Stimulated activated effector memory CD8-positive, alpha-beta T cell treated with anti-CD3 and anti-CD28 coated beads, Interleukin-12 subunit alpha, Interleukin-12 subunit beta, amount 100 ng/mL, for 72 hours (primary cell): ENCODE measurements around the gene USH1C.
A peak's percentile ranks its signal among the peaks of the same experiment; 100 is the strongest.

Experiments used
- ATAC-seq: fragments of 150-1000 bp; cut with Tn5 transposase; 2 replicates; pipeline ENCODE4 v1.10.0; 2021
- DNase-seq, 2 donors: peaks; one replicate each; pipeline ENCODE4 v3.0.0; 2021 to 2022; ENCODE audit warnings: low spot score in 2 of 2
- H3K27ac Mint-ChIP-seq: one replicate; pipeline ENCODE4 v1.8.0; 2022; ENCODE audit warnings: mild to moderate bottlenecking, mixed read lengths
- H3K36me3 Mint-ChIP-seq: one replicate; pipeline ENCODE4 v1.8.0; 2022; ENCODE audit warnings: mild to moderate bottlenecking, mixed read lengths
- H3K4me1 Mint-ChIP-seq: one replicate; pipeline ENCODE4 v1.8.0; 2022; ENCODE audit warnings: mixed read lengths
- H3K4me3 Mint-ChIP-seq: one replicate; pipeline ENCODE4 v1.8.0; 2022; ENCODE audit warnings: mild to moderate bottlenecking, mixed read lengths
- H3K9me3 Mint-ChIP-seq: one replicate; pipeline ENCODE4 v1.8.0; 2022; ENCODE audit warnings: mixed read lengths

Gene USH1C

GRCh38 chr11:17574141-17575091 is 30.2 kb upstream of the USH1C start:
- peaks cover 12% of the 10 kb centered on the region for H3K4me1 Mint-ChIP-seq
- ATAC-seq (no peak), DNase-seq (no peak)
- no peak overlapping the region for H3K27ac Mint-ChIP-seq
- H3K36me3 Mint-ChIP-seq, result no peaks in the 10 kb centered on the region
- H3K9me3 Mint-ChIP-seq, result no peaks in the 10 kb centered on the region
- no peak overlapping the region for H3K4me3 Mint-ChIP-seq

GRCh38 chr11:17573526-17573925 is 29.3 kb upstream of the USH1C start:
- Mint-ChIP-seq H3K4me1 (peaks cover 12% of the 10 kb centered on the region), H3K9me3 (no peaks in the 10 kb centered on the region), H3K36me3 (no peaks in the 10 kb centered on the region), H3K4me3 (no peak overlapping the region), H3K27ac (no peak overlapping the region)
- DNase-seq, result no peak
- no peak for ATAC-seq

- Mint-ChIP-seq H3K9me3 (no peaks in the 10 kb centered on the region), H3K36me3 (no peaks in the 10 kb centered on the region), H3K27ac (no peak overlapping the region), H3K4me3 (no peak overlapping the region), H3K4me1 (peaks cover 12% of the 10 kb centered on the region)
- ATAC-seq (no peak), DNase-seq (no peak)
Measured at GRCh38 chr11:17572791-17573460, 28.7 kb upstream of the USH1C start.

GRCh38 chr11:17572359-17572690 is 28.1 kb upstream of the USH1C start:
- no peak overlapping the region for H3K4me3 Mint-ChIP-seq
- peaks cover 12% of the 10 kb centered on the region for H3K4me1 Mint-ChIP-seq
- H3K9me3 Mint-ChIP-seq, result no peaks in the 10 kb centered on the region
- no peak overlapping the region for H3K27ac Mint-ChIP-seq
- no peak for DNase-seq
- no peak for ATAC-seq
- no peaks in the 10 kb centered on the region for H3K36me3 Mint-ChIP-seq

- no peak for ATAC-seq
- no peaks in the 10 kb centered on the region for H3K36me3 Mint-ChIP-seq
Measured at GRCh38 chr11:17571431-17572358, 27.5 kb upstream of the USH1C start.

GRCh38 chr11:17570034-17570433 is 25.8 kb upstream of the USH1C start:
- Mint-ChIP-seq H3K4me3 (no peak overlapping the region), H3K27ac (no peak overlapping the region), H3K4me1 (peaks cover 12% of the 10 kb centered on the region), H3K9me3 (no peaks in the 10 kb centered on the region), H3K36me3 (no peaks in the 10 kb centered on the region)
- DNase-seq (no peak), ATAC-seq (no peak)

More at GRCh38 chr11:17571431-17572358, 27.5 kb upstream of the USH1C start:
- no peak for DNase-seq
- H3K4me1 Mint-ChIP-seq, result peaks cover 12% of the 10 kb centered on the region
- no peaks in the 10 kb centered on the region for H3K9me3 Mint-ChIP-seq
- H3K27ac Mint-ChIP-seq, result no peak overlapping the region
- H3K4me3 Mint-ChIP-seq, result no peak overlapping the region

- Mint-ChIP-seq H3K36me3 (no peaks in the 10 kb centered on the region), H3K4me3 (no peak overlapping the region), H3K4me1 (peaks cover 12% of the 10 kb centered on the region), H3K27ac (no peak overlapping the region), H3K9me3 (no peaks in the 10 kb centered on the region)
- DNase-seq (no peak), ATAC-seq (no peak)
Measured at GRCh38 chr11:17568944-17569343, 24.7 kb upstream of the USH1C start.

- H3K9me3 Mint-ChIP-seq, result no peaks in the 10 kb centered on the region
- DNase-seq (no peak), ATAC-seq (no peak)
- H3K4me1 Mint-ChIP-seq, result no peaks in the 10 kb centered on the region
- no peak overlapping the region for H3K27ac Mint-ChIP-seq
- H3K4me3 Mint-ChIP-seq, result no peak overlapping the region
- no peaks in the 10 kb centered on the region for H3K36me3 Mint-ChIP-seq
Measured at GRCh38 chr11:17564687-17565042, 20.4 kb upstream of the USH1C start.

- Mint-ChIP-seq H3K4me3 (no peak overlapping the region), H3K27ac (no peak overlapping the region), H3K4me1 (no peaks in the 10 kb centered on the region), H3K36me3 (no peaks in the 10 kb centered on the region), H3K9me3 (no peaks in the 10 kb centered on the region)
- DNase-seq (no peak), ATAC-seq (peak; percentile 27)
Measured at GRCh38 chr11:17563961-17564686, 19.9 kb upstream of the USH1C start.

GRCh38 chr11:17563231-17563646 is 19.0 kb upstream of the USH1C start:
- no peak overlapping the region for H3K4me3 Mint-ChIP-seq
- no peak overlapping the region for H3K27ac Mint-ChIP-seq
- no peak for DNase-seq
- no peaks in the 10 kb centered on the region for H3K4me1 Mint-ChIP-seq
- H3K36me3 Mint-ChIP-seq, result no peaks in the 10 kb centered on the region
- peak; percentile 22 for ATAC-seq
- no peaks in the 10 kb centered on the region for H3K9me3 Mint-ChIP-seq

- no peak for ATAC-seq
- Mint-ChIP-seq H3K27ac (no peak overlapping the region), H3K4me3 (no peak overlapping the region)
Measured at GRCh38 chr11:17561526-17561925, 17.3 kb upstream of the USH1C start.

GRCh38 chr11:17561111-17561415 is 16.8 kb upstream of the USH1C start:
- Mint-ChIP-seq H3K4me3 (no peak overlapping the region), H3K27ac (no peak overlapping the region), H3K36me3 (no peaks in the 10 kb centered on the region), H3K9me3 (no peaks in the 10 kb centered on the region), H3K4me1 (no peaks in the 10 kb centered on the region)
- no peak for DNase-seq
- no peak for ATAC-seq

More at GRCh38 chr11:17561526-17561925, 17.3 kb upstream of the USH1C start:
- no peak for DNase-seq
- Mint-ChIP-seq H3K4me1 (no peaks in the 10 kb centered on the region), H3K36me3 (no peaks in the 10 kb centered on the region), H3K9me3 (no peaks in the 10 kb centered on the region)

GRCh38 chr11:17560281-17561110 is 16.3 kb upstream of the USH1C start:
- H3K4me3 Mint-ChIP-seq, result no peak overlapping the region
- no peak for ATAC-seq

GRCh38 chr11:17559341-17560087 is 15.3 kb upstream of the USH1C start:
- no peak overlapping the region for H3K27ac Mint-ChIP-seq
- H3K36me3 Mint-ChIP-seq, result no peaks in the 10 kb centered on the region
- ATAC-seq (no peak), DNase-seq (no peak)
- H3K4me3 Mint-ChIP-seq, result no peak overlapping the region
- H3K4me1 Mint-ChIP-seq, result no peaks in the 10 kb centered on the region
- no peaks in the 10 kb centered on the region for H3K9me3 Mint-ChIP-seq

More at GRCh38 chr11:17560281-17561110, 16.3 kb upstream of the USH1C start:
- DNase-seq, result no peak
- Mint-ChIP-seq H3K27ac (no peak overlapping the region), H3K4me1 (no peaks in the 10 kb centered on the region), H3K9me3 (no peaks in the 10 kb centered on the region), H3K36me3 (no peaks in the 10 kb centered on the region)
